Activated naive CD4-positive, alpha-beta T cell treated with anti-CD3 and anti-CD28 coated beads, Interleukin-2, amount 50 U/mL, for 72 hours (primary cell): ENCODE data around the gene FHIT. TPM values are rescaled to one million over a fixed set of nuclear protein-coding genes. Genes with fewer than 3 reads are reported as not detected.

Experiments used
- ATAC-seq, 2 donors: fragments of 150-1000 bp; cut with Tn5 transposase; 2 replicates each; pipeline ENCODE4 v1.10.0; 2021; ENCODE audit warnings: mild to moderate bottlenecking in 2 of 2, moderate library complexity in 2 of 2
- DNase-seq, 2 donors: peaks; one replicate each; pipeline ENCODE4 v3.0.0; 2021 to 2022; ENCODE audit warnings: low spot score in 2 of 2
- H3K27ac Mint-ChIP-seq, 2 donors: one replicate each; pipeline ENCODE4 v1.8.0; 2022; ENCODE audit warnings: mild to moderate bottlenecking in 2 of 2, mixed read lengths in 2 of 2
- H3K36me3 Mint-ChIP-seq, 2 donors: one replicate each; pipeline ENCODE4 v1.8.0; 2022; ENCODE audit warnings: mixed read lengths in 2 of 2
- H3K9me3 Mint-ChIP-seq, 2 donors: one replicate each; pipeline ENCODE4 v1.8.0; 2022; ENCODE audit warnings: mixed read lengths in 2 of 2
- total RNA-seq, 2 donors: library from RNA; stranded (reverse); gene quantifications; one replicate each; pipeline ENCODE4 v1.2.3, GENCODE V29; 2022

FHIT gene
- total RNA-seq, 2 donors from 2014 or later = 21.3 to 37.0 TPM

DNA sequence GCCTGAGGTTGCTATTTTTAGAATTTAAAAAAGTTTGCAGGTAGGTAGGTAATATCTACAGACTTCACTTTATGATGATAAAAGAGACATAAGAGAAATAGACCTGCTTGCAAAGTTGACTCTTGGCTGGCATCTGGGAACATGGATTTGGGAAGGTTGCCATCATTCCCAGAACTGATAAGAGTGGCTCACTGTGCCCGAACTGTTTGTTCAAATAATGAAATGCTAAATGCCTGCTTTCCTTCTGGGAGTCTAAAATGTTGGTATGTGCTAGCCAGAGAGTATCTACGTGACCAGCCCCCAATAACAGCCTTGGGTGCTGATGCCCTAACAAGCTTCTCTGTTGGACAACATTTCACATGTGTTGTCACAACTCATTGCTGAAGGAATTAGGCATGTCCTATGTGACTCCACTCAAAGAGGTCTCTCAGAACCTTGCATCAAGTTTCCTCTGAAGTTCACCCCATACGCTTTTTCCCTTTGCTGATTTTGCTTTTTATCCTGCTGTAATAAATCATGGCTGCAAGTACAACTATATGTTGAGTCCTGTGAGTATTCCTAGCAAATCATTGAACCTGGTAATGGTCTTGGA, 95.5 kb downstream of the FHIT start:
- no peak for ATAC-seq
- Mint-ChIP-seq H3K9me3 (no peaks in the 10 kb centered on the region), H3K27ac (no peak overlapping the region), H3K36me3 (no peaks in the 10 kb centered on the region)
- no peak for DNase-seq

DNA sequence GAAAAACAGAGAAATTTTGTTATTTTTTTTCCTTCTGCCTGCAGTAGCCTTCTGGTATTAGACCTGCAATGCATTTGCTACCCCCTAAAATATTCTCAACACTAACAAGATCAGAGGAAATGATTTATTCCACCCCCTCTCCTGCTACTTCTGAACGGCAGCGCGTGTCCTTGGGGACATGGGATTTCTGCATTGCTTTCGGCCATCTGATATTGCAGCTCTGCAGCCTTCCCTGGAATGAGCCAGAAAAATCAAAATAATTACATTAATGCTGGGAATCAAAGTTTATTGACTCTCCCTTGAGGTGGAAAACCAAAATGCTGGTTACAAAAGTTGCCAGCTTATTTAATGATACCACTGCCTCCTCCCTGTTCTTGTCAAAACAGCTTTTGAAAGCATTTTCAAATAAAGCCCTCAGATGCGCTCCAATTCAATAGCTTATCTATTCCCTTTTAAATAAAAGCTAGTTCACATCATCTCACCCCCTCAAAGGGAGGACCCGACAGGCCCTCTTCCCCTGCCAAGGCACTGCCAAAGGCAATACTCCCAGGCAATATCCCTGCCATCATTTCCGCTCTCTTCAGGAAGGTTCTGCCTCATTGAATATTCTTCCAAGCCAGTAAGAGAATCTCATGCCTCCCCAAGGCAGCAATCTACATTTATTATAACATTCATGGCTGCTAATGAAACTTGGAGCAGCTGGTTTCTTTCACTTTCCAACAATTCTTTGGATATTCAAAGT, 96.6 kb downstream of the FHIT start:
- no peaks in the 10 kb centered on the region for H3K36me3 Mint-ChIP-seq
- DNase-seq (no peak), ATAC-seq (no peak)
- no peaks in the 10 kb centered on the region for H3K9me3 Mint-ChIP-seq
- no peak overlapping the region for H3K27ac Mint-ChIP-seq

DNA sequence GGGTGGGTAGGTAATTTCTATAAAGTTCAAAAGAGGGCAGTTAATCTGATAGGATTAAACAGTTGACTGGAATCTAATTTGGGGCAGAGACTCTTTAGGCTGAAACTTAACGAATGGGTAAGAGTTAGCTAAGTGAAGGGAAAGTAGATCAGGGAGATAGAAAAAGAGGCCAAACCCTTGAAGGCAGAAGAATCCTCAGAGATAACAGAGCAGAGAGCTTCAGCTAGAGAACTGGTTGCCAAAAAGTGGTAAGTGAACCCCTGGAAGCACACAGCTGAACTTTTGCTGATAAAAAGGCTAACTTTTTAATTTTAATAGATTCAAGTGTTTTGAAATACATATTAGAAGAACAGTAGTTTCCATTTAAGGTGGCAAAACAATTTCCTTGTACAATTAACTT, 99.2 kb downstream of the FHIT start:
- ATAC-seq (no peak), DNase-seq (no peak)
- Mint-ChIP-seq H3K27ac (no peak overlapping the region), H3K36me3 (no peaks in the 10 kb centered on the region), H3K9me3 (no peaks in the 10 kb centered on the region)

- peak overlapping the region in 1 of 2 donors; percentile 55 for H3K27ac Mint-ChIP-seq
- DNase-seq = no peak
- ATAC-seq = no peak
- no peaks in the 10 kb centered on the region for H3K36me3 Mint-ChIP-seq
- no peaks in the 10 kb centered on the region for H3K9me3 Mint-ChIP-seq
Observed at GRCh38 chr3:61149236-61149635, 102.0 kb downstream of the FHIT start.

DNA sequence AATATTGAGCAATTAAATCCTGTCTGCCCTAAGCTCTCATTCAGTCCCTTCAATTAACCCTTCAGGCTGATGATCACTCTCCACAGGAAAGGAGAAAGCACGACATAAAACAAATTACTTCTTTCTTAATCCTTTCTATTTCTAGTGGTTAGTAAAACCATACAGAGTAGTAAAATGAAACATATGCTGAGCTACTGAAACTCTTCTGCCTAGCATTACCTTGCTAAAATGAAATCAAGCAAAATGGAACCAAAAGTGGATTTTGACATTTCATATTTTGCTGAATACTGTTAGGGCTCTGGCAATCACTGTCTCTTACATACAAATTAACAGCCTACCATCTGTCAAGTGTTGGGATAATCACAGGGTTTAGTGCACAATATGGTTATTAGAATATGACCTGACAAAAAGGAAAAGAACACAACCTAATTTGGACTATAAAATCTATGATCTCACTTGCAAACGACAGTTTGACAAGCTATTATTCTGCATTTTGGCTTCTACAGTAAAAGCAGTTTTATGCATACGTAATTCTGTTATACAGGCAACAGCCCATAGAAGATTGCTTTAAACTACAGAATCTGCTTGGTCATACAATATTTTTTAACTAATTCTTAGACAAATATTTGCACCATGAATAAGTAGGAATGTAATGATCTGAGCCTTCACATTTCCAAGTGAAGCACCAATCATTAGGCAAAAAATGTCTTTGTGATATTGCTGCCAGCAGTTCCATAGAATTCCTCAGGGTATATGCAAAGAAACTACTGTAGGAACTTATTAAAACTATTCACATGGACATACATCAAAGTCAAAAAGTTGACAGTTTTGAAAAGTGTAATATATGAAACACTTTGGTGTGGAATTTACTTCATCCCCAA, 105.0 kb downstream of the FHIT start:
- ATAC-seq = no peak

GRCh38 chr3:61141697-61142096, 109.6 kb downstream of the FHIT start:
- Mint-ChIP-seq H3K27ac (no peak overlapping the region), H3K36me3 (no peaks in the 10 kb centered on the region), H3K9me3 (no peaks in the 10 kb centered on the region)
- ATAC-seq = no peak
- DNase-seq = no peak

More for the DNA sequence above, 105.0 kb downstream of the FHIT start:
- Mint-ChIP-seq H3K27ac (no peak overlapping the region), H3K36me3 (no peaks in the 10 kb centered on the region), H3K9me3 (no peaks in the 10 kb centered on the region)
- no peak for DNase-seq

GRCh38 chr3:61141227-61141626, 110.0 kb downstream of the FHIT start:
- Mint-ChIP-seq H3K27ac (no peak overlapping the region), H3K36me3 (no peaks in the 10 kb centered on the region), H3K9me3 (no peaks in the 10 kb centered on the region)
- ATAC-seq (no peak), DNase-seq (no peak)

- ATAC-seq = no peak
- no peaks in the 10 kb centered on the region for H3K9me3 Mint-ChIP-seq
- no peak overlapping the region for H3K27ac Mint-ChIP-seq
- DNase-seq = no peak
- no peaks in the 10 kb centered on the region for H3K36me3 Mint-ChIP-seq
Observed at GRCh38 chr3:61139686-61140085, 111.6 kb downstream of the FHIT start.

DNA sequence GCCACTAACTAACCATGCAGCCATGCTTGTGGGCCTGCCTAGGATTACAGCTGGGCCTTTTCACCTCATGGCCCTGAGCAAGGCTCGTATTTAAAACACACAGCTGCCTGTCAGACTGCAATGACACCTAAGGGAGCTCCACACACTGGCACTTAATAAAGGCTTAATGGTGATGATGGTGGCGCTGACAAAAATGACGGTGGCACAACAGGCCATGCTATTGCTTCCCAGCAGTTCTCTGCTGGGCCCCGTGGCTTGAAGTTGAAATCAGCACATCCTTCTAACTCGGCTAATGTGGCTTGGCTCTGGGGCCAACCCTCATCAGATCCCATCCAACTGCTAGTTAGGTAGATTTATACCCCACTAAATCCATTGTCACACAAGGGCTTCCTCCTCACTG, 112.9 kb downstream of the FHIT start:
- Mint-ChIP-seq H3K9me3 (no peaks in the 10 kb centered on the region), H3K36me3 (no peaks in the 10 kb centered on the region), H3K27ac (no peak overlapping the region)
- ATAC-seq (no peak), DNase-seq (no peak)

DNA sequence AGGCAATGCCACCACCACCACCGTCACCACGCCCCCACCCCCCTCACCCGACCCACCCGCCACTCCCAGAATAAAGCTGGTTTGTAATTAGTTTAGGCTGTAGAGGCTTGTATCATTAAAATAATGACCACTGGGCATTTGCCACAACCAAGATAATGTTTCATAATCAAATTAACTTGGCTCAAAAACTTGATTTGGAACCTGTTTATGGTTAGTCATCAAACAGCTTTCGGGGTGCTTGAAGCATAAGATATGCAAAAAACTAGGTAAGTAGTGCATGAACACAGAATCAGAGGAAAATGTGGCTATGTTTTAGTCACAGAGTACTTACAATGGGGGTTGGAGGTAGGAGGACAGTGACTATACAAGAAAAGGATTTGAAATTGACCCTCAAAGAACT, 115.1 kb downstream of the FHIT start:
- no peak for ATAC-seq
- no peak overlapping the region for H3K27ac Mint-ChIP-seq
- DNase-seq = no peak
- H3K9me3 Mint-ChIP-seq = no peaks in the 10 kb centered on the region
- H3K36me3 Mint-ChIP-seq = no peaks in the 10 kb centered on the region

GRCh38 chr3:61134532-61134931, 116.7 kb downstream of the FHIT start:
- DNase-seq = no peak
- ATAC-seq = no peak
- no peaks in the 10 kb centered on the region for H3K9me3 Mint-ChIP-seq
- H3K36me3 Mint-ChIP-seq = no peaks in the 10 kb centered on the region
- H3K27ac Mint-ChIP-seq = no peak overlapping the region

GRCh38 chr3:61132062-61132461, 119.2 kb downstream of the FHIT start:
- peaks cover 1 to 3% of the 10 kb centered on the region in 2 donors for H3K9me3 Mint-ChIP-seq
- peak in 1 of 2 donors; percentile 51 for ATAC-seq
- DNase-seq = no peak
- H3K27ac Mint-ChIP-seq = no peak overlapping the region
- peaks cover 2 to 10% of the 10 kb centered on the region in 2 donors for H3K36me3 Mint-ChIP-seq

DNA sequence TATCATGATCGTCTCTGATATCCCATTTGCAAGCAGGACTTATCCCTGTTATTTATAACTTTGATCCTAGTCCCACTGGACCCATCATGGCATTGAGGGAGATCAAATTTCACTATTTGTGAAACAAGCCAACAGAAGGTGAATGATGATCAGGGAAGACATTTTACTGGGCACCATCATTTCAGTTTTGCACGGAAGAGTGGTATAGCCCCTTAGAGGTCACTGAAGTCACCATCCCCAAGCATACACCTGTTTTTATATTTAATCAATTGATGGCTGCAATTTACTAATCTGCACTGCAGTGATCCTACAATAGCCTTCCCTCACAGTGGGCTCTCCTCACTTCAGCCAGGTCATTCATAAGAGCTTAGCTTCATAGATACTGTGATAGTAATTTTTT, 132.4 kb downstream of the FHIT start:
- no peak for DNase-seq
- H3K27ac Mint-ChIP-seq = no peak overlapping the region
- no peak for ATAC-seq
- peaks cover 11 to 21% of the 10 kb centered on the region in 2 donors for H3K36me3 Mint-ChIP-seq
- peaks cover 4 to 16% of the 10 kb centered on the region in 2 donors for H3K9me3 Mint-ChIP-seq

- no peak for DNase-seq
- Mint-ChIP-seq H3K9me3 (peaks cover 0 to 15% of the 10 kb centered on the region in 2 donors), H3K27ac (no peak overlapping the region), H3K36me3 (peaks cover 9 to 19% of the 10 kb centered on the region in 2 donors)
- ATAC-seq = no peak
Observed at GRCh38 chr3:61117045-61117898, 134.0 kb downstream of the FHIT start.

DNA sequence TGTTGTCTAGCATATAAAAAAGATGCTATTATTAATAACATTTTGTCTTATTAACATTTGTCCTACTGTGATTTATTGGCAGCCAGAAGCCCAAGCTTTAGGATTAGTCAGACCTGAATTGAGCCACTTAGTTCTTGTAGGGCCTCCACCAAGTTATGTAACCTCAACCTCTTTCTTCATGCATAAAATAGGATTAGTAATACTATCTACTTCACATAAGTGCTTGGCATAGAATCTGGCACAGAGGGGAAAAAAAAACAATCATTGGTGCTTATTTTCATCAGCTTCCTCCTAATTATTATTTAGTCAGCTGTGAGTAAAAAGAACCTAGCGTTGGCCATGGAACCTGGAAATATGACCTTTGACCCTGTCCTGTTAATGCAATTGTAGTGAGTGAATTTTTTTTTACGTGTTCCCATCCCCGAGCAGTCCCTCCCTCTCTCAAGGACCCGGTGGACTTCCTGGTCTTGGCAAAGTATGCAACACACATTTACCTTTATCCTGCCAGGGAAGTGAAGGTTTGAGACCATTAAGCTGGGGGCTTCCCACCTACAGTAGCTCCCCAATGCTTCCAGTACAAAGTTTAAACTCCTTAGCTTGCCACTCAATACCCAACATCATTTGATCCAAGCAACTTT, 136.8 kb downstream of the FHIT start:
- Mint-ChIP-seq H3K9me3 (no peaks in the 10 kb centered on the region), H3K36me3 (no peaks in the 10 kb centered on the region), H3K27ac (no peak overlapping the region)
- no peak for DNase-seq
- ATAC-seq = no peak

GRCh38 chr3:61111825-61112224, 139.4 kb downstream of the FHIT start:
- H3K36me3 Mint-ChIP-seq = no peaks in the 10 kb centered on the region
- no peak overlapping the region for H3K27ac Mint-ChIP-seq
- ATAC-seq = peak; percentile 71 to 95
- no peaks in the 10 kb centered on the region for H3K9me3 Mint-ChIP-seq
- peak in 1 of 2 donors; percentile 22 for DNase-seq
